WTC11 (cell line): Measurements from ENCODE around the gene ISG15. TPM values are rescaled to one million over a fixed set of nuclear protein-coding genes. Genes with fewer than 3 reads are reported as not detected.

Experiments used
- ATAC-seq: fragments of 200-7000 bp; cut with Tn5 transposase; 2 replicates; pipeline ENCODE4 v1.10.0; 2021; ENCODE audit warnings: mild to moderate bottlenecking, moderate library complexity
- CTCF ChIA-PET: fragments of 300-600 bp; sonication (Branson Sonifier 250); formaldehyde crosslinking; loops from one replicate; lab custom pipeline; 2021; ENCODE audit warnings: antibody characterized with exemption; lab: Charles Lee
- POLR2A ChIA-PET: fragments of 350-600 bp; sonication (Branson Sonifier 250); formaldehyde crosslinking; loops from one replicate; lab custom pipeline; 2021; ENCODE audit warnings: antibody characterized with exemption; lab: Charles Lee
- DNase-seq: peaks from one replicate; pipeline ENCODE4 v3.0.0; 2021; ENCODE audit warnings: low spot score
- H3K27ac Mint-ChIP-seq: 2 replicates; pipeline ENCODE4 v1.8.0; 2021; ENCODE audit warnings: mixed read lengths
- H3K27me3 Mint-ChIP-seq: 2 replicates; pipeline ENCODE4 v1.8.0; 2021; ENCODE audit warnings: low read depth, mild to moderate bottlenecking, moderate library complexity, mixed read lengths
- H3K36me3 Mint-ChIP-seq: 2 replicates; pipeline ENCODE4 v1.8.0; 2021; ENCODE audit warnings: mixed read lengths
- H3K4me1 Mint-ChIP-seq: 2 replicates; pipeline ENCODE4 v1.8.0; 2022; ENCODE audit warnings: mixed read lengths
- H3K4me3 Mint-ChIP-seq: 2 replicates; pipeline ENCODE4 v1.8.0; 2021; ENCODE audit warnings: mild to moderate bottlenecking, moderate library complexity, mixed read lengths
- H3K9me3 Mint-ChIP-seq: 2 replicates; pipeline ENCODE4 v1.8.0; 2021; ENCODE audit warnings: mixed read lengths
- AR ChIP-seq: fragments of 250-450 bp; sonication (Bioruptor Pico); IDR thresholded peaks from 2 replicates; pipeline ENCODE4 v1.9.0; 2021; ENCODE audit warnings: mild to moderate bottlenecking
- ARID4B ChIP-seq: sonication (generic); formaldehyde crosslinking; IDR thresholded peaks from 2 replicates; pipeline ENCODE4 v1.8.0; 2023; ENCODE audit warnings: missing genetic modification reagents, mild to moderate bottlenecking, borderline replicate concordance
- ATF3 ChIP-seq: sonication (generic); formaldehyde crosslinking; conservative IDR thresholded peaks from 2 replicates; pipeline ENCODE4 v1.8.1; 2022; ENCODE audit warnings: mild to moderate bottlenecking, missing genetic modification reagents
- CREM ChIP-seq: sonication (generic); formaldehyde crosslinking; IDR thresholded peaks from 2 replicates; pipeline ENCODE4 v1.8.1; 2022; ENCODE audit warnings: mild to moderate bottlenecking, missing genetic modification reagents, moderate library complexity
- ETV6 ChIP-seq: sonication (generic); formaldehyde crosslinking; IDR thresholded peaks from 2 replicates; pipeline ENCODE4 v1.8.1; 2022; ENCODE audit warnings: mild to moderate bottlenecking, missing genetic modification reagents
- FOXK1 ChIP-seq: sonication (generic); formaldehyde crosslinking; IDR thresholded peaks from 2 replicates; pipeline ENCODE4 v1.8.0; 2022; ENCODE audit warnings: mild to moderate bottlenecking, moderate library complexity, missing genetic modification reagents
- FOXP4 ChIP-seq: sonication (generic); formaldehyde crosslinking; IDR thresholded peaks from 2 replicates; pipeline ENCODE4 v1.8.0; 2022; ENCODE audit warnings: mild to moderate bottlenecking, missing genetic modification reagents
- GRHL2 ChIP-seq: fragments of 250-450 bp; sonication (Bioruptor Pico); IDR thresholded peaks from 2 replicates; pipeline ENCODE4 v1.8.0; 2022; ENCODE audit warnings: mild to moderate bottlenecking, moderate library complexity; ENCODE audit not compliant: insufficient replicate concordance, severe bottlenecking
- IRF1 ChIP-seq: sonication (generic); formaldehyde crosslinking; IDR thresholded peaks from 2 replicates; pipeline ENCODE4 v1.8.0; 2023; ENCODE audit warnings: missing genetic modification reagents
- JUN ChIP-seq: sonication (generic); formaldehyde crosslinking; IDR thresholded peaks from 2 replicates; pipeline ENCODE4 v1.8.0; 2023; ENCODE audit warnings: mild to moderate bottlenecking, missing genetic modification reagents
- PREB ChIP-seq: sonication (generic); formaldehyde crosslinking; IDR thresholded peaks from 2 replicates; pipeline ENCODE4 v1.8.1; 2022; ENCODE audit warnings: mild to moderate bottlenecking, missing genetic modification reagents, moderate library complexity, borderline replicate concordance
- SMAD4 ChIP-seq: sonication (generic); formaldehyde crosslinking; IDR thresholded peaks from 2 replicates; pipeline ENCODE4 v1.8.0; 2022; ENCODE audit warnings: mild to moderate bottlenecking, missing genetic modification reagents
- SOX15 ChIP-seq: fragments of 250-450 bp; sonication (Bioruptor Pico); IDR thresholded peaks from 2 replicates; pipeline ENCODE4 v1.9.0; 2021; ENCODE audit warnings: mild to moderate bottlenecking
- TCF7 ChIP-seq: sonication (generic); formaldehyde crosslinking; IDR thresholded peaks from 2 replicates; pipeline ENCODE4 v1.8.0; 2022; ENCODE audit warnings: mild to moderate bottlenecking, low read depth, missing genetic modification reagents, moderate library complexity
- TP53 ChIP-seq: sonication (generic); formaldehyde crosslinking; IDR thresholded peaks from 2 replicates; pipeline ENCODE4 v1.8.1; 2023; ENCODE audit warnings: mild to moderate bottlenecking, missing genetic modification reagents
- ZNF281 ChIP-seq: sonication (generic); formaldehyde crosslinking; IDR thresholded peaks from 2 replicates; pipeline ENCODE4 v1.8.0; 2023; ENCODE audit warnings: mild to moderate bottlenecking, missing genetic modification reagents
- total RNA-seq: library from RNA; stranded (reverse); gene quantifications from 3 replicates; pipeline ENCODE4 v1.2.3, GENCODE V29; 2021

ISG15 gene
- total RNA-seq, 1 experiment from 2014 or later = 29.5 TPM

GRCh38 chr1:1024771-1025699, 11.7 kb downstream of the ISG15 start (continued):
- TF ChIP-seq PREB (no peak), JUN (CRISPR knock-in tag) (no peak), TCF7 (CRISPR knock-in tag) (no peak), ETV6 (CRISPR knock-in tag) (0 out of 2 replicates have a peak, but pooled peaks have one; percentile 59), FOXP4 (no peak), GRHL2 (CRISPR knock-in tag) (no peak), ZNF281 (CRISPR knock-in tag) (peak; percentile 83; the same call in 1 of the 2 replicates), FOXK1 (CRISPR knock-in tag) (0 out of 2 replicates have a peak, but pooled peaks have one; percentile 1), ATF3 (CRISPR knock-in tag) (no peak), AR (no peak)

GRCh38 chr1:1025730-1026129, 12.4 kb downstream of the ISG15 start:
- Mint-ChIP-seq H3K9me3 (no peaks in the 10 kb centered on the region), H3K36me3 (no peaks in the 10 kb centered on the region), H3K4me1 (peaks cover 33% of the 10 kb centered on the region), H3K27ac (0 out of 2 replicates have a peak overlapping the region, but pooled peaks have one; percentile 74), H3K4me3 (no peak overlapping the region), H3K27me3 (no peaks in the 10 kb centered on the region; the same call in 1 of the 2 replicates)
- ATAC-seq (no peak), DNase-seq (no peak)
- ChIA-PET CTCF (interaction anchor here (0.5 to 2.8 kb wide), 4 partner anchors 24 to 120 kb away, joined by 3 to 16 read pairs (median 4); no protein-coding TSS in a partner anchor), POLR2A (interaction anchor here (1.0 to 3.6 kb wide), 3 partner anchors 11 to 15 kb away, joined by 5 to 15 read pairs (median 9); no protein-coding TSS in a partner anchor)
- TF ChIP-seq FOXP4 = no peak
- no peak for TF ChIP-seq ARID4B (CRISPR knock-in tag)
- no peak for TF ChIP-seq CREM (CRISPR knock-in tag)
- TF ChIP-seq SMAD4 = no peak
- TF ChIP-seq SOX15 (CRISPR knock-in tag) = no peak
- no peak for TF ChIP-seq IRF1 (CRISPR knock-in tag)
- TF ChIP-seq TP53 = no peak
